Mucosa of descending colon (tissue), 3 donors: ENCODE results near the gene PAPOLG. TPM values are rescaled to one million over a fixed set of nuclear protein-coding genes. Genes with fewer than 3 reads are reported as not detected.

Experiments
- ATAC-seq: fragments of 200-7000 bp; cut with Tn5 transposase; one replicate; pipeline ENCODE4 v1.9.1; 2020; ENCODE audit warnings: mild to moderate bottlenecking, moderate library complexity
- DNase-seq, 3 donors: peaks; one replicate each; pipeline ENCODE4 v3.0.0-alpha.2; 2020
- H3K36me3 ChIP-seq: fragments of 200-600 bp; one replicate; pipeline ENCODE4 v1.8.0; 2021; ENCODE audit warnings: low read depth, mild to moderate bottlenecking
- H3K4me1 ChIP-seq: fragments of 200-600 bp; one replicate; pipeline ENCODE4 v1.8.0; 2021; ENCODE audit warnings: low read depth, mild to moderate bottlenecking
- H3K4me3 ChIP-seq: fragments of 200-600 bp; one replicate; pipeline ENCODE4 v1.8.0; 2021; ENCODE audit warnings: mild to moderate bottlenecking
- H3K9me3 ChIP-seq: fragments of 200-600 bp; one replicate; pipeline ENCODE4 v1.8.0; 2021; ENCODE audit warnings: mild to moderate bottlenecking
- intact Hi-C, 2 donors: fragments of 100-400 bp; cut with DNase I in 1 of 2; cut with micrococcal nuclease in 1 of 2; formaldehyde crosslinking; loops; one replicate each; pipeline versions ENCODE4 v1.11.0 to v1.11.1; 2022; cut with DNase I, micrococcal nuclease
- total RNA-seq, 3 donors: library from RNA; stranded (reverse); fragmentation: NEBNext Ultra II Directional in 2 of 3; extraction: Animal tissue kit (Norgen Biotek cat#: 25700) in 2 of 3; gene quantifications; one replicate each; pipeline versions ENCODE4 v1.2.1 to v1.2.4, GENCODE V29; 2021 to 2023
- TF ChIP-seq, protein P1 (sequence below): fragments of 200-600 bp; IDR thresholded peaks from one replicate; pipeline ENCODE4 v1.8.0; 2022; ENCODE audit warnings: antibody characterized with exemption, mild to moderate bottlenecking
- donor health status: DM: no; HTN: no; CAD: no; lungs with moderate emphysema.
- donor health status: DM: no; HTN: no; CAD: no.
- donor health status: DM: no; HTN: yes; CAD: no.

The PAPOLG gene
- total RNA-seq, 3 donors from 2014 or later = 9.1 to 14.5 (median 10.1) TPM

GRCh38 chr2:60832621-60833020, 76.6 kb downstream of the PAPOLG start:
- intact Hi-C loops = no loop called here
- H3K4me1 ChIP-seq = no peaks in the 10 kb centered on the region
- TF ChIP-seq, protein P1, sequence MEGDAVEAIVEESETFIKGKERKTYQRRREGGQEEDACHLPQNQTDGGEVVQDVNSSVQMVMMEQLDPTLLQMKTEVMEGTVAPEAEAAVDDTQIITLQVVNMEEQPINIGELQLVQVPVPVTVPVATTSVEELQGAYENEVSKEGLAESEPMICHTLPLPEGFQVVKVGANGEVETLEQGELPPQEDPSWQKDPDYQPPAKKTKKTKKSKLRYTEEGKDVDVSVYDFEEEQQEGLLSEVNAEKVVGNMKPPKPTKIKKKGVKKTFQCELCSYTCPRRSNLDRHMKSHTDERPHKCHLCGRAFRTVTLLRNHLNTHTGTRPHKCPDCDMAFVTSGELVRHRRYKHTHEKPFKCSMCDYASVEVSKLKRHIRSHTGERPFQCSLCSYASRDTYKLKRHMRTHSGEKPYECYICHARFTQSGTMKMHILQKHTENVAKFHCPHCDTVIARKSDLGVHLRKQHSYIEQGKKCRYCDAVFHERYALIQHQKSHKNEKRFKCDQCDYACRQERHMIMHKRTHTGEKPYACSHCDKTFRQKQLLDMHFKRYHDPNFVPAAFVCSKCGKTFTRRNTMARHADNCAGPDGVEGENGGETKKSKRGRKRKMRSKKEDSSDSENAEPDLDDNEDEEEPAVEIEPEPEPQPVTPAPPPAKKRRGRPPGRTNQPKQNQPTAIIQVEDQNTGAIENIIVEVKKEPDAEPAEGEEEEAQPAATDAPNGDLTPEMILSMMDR = no peak

DNA sequence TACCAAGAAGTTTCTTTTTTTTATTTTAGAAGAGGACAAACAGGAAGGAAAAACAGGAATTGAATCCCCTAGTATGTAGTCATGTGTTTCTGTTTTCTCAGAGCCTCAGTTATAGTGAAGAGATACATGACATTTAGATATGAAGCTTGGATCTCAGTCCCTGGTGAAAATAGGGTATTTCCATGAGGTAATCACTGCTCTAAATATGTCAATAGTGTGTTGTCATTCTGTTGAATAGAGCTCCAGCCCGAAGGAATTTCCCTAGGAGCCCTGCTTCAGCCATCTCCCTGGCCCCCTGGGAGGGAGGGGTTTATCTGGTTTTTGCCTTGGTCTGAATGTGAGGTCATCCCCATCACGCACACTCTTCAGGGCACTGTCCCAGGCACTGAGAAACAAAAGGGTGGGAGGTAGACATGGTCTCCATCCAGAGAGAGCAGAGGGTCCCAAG, 78.2 kb downstream of the PAPOLG start:
- Histone ChIP-seq H3K4me3 (no peak overlapping the region), H3K4me1 (no peaks in the 10 kb centered on the region), H3K9me3 (no peaks in the 10 kb centered on the region), H3K36me3 (no peaks in the 10 kb centered on the region)
- ATAC-seq (no peak), DNase-seq (no peak)
- TF ChIP-seq, protein P1 = no peak
- intact Hi-C loops = no loop called here

More at GRCh38 chr2:60832621-60833020, 76.6 kb downstream of the PAPOLG start:
- ATAC-seq = no peak
- Histone ChIP-seq H3K9me3 (no peaks in the 10 kb centered on the region), H3K36me3 (no peaks in the 10 kb centered on the region), H3K4me3 (no peak overlapping the region)
- no peak for DNase-seq

DNA sequence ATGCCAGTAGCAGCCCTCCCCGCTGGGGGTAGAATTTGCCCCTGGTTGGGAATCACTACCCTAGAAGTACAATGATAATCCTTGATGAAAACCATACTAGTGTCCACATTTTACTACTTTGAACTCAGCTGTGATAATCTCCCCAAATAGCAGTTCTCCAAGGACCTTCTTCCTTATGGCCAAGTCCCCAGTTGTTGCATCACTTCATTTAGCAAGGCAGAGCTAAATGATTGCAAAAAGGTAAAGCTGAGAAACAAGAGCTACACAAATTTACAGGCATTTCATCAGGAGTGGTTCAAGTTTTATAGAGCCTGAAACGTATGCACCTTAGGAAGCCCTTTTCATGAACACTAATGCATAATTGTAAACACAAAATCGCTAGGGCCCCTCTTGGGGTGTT, 80.4 kb downstream of the PAPOLG start:
- H3K9me3 ChIP-seq = no peaks in the 10 kb centered on the region
- intact Hi-C loops = no loop called here
- TF ChIP-seq, protein P1 = no peak
- H3K4me1 ChIP-seq = no peaks in the 10 kb centered on the region
- H3K36me3 ChIP-seq = no peaks in the 10 kb centered on the region
- H3K4me3 ChIP-seq = no peak overlapping the region
- ATAC-seq (no peak), DNase-seq (no peak)

GRCh38 chr2:60837123-60837522, 81.1 kb downstream of the PAPOLG start:
- H3K4me3 ChIP-seq = no peak overlapping the region
- TF ChIP-seq, protein P1 = no peak
- intact Hi-C loops = no loop called here
- H3K4me1 ChIP-seq = no peaks in the 10 kb centered on the region
- ATAC-seq (no peak), DNase-seq (no peak)
- H3K9me3 ChIP-seq = no peaks in the 10 kb centered on the region
- H3K36me3 ChIP-seq = no peaks in the 10 kb centered on the region

- intact Hi-C loops = no loop called here
- TF ChIP-seq, protein P1 = no peak
- H3K36me3 ChIP-seq = no peaks in the 10 kb centered on the region
- H3K4me3 ChIP-seq = no peak overlapping the region
- no peaks in the 10 kb centered on the region for H3K4me1 ChIP-seq
- ATAC-seq = no peak
- H3K9me3 ChIP-seq = no peaks in the 10 kb centered on the region
- DNase-seq = no peak
These were observed 82.4 kb downstream of the PAPOLG start for GRCh38 chr2:60838481-60838880.

DNA sequence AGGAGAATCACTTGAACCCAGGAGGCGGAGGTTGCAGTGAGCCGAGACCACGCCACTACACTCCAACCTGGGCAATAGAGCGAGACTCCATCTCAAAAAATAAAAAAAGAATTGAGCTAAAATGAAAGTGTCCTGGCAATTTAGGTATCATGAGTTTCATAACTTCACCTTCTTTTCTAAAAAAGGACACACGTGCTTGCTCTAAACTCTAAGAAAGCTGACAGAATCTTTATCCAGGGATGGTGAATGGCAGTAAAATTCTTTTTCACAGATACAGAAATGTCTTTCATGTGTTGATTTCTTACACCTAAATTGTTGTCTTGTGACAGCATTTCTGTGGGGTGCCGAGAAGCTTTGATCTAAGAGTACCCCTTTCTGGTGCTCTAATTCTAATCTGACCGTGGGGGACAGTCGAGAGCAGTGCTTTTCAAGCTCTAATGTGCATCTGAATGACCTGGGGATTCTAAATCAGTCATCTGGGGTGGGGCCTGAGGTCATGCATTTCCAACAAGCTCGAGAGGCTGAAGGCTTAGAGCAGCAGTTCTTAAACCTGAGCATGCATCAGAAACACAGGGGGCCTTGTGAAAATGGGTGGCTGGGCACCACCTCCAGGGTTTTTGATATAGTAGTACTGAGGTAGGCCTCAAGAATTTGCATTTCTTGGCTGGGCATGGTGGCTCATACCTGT, 83.2 kb downstream of the PAPOLG start:
- peak; percentile 35 for ATAC-seq

More for the DNA sequence above, 83.2 kb downstream of the PAPOLG start:
- intact Hi-C loops = no loop called here
- H3K36me3 ChIP-seq = no peaks in the 10 kb centered on the region
- DNase-seq = no peak
- H3K4me3 ChIP-seq = no peak overlapping the region
- TF ChIP-seq, protein P1 = no peak
- no peaks in the 10 kb centered on the region for H3K4me1 ChIP-seq
- H3K9me3 ChIP-seq = no peaks in the 10 kb centered on the region
